GM21723 (cell line): ENCODE results near the gene DOK7.

Experiments used
- ATAC-seq: cut with Tn5 transposase; IDR thresholded peaks from one replicate; pipeline ENCODE4 v1.9.1; 2021; ENCODE audit warnings: mild to moderate bottlenecking, moderate library complexity; ENCODE audit not compliant: unreplicated experiment

Gene DOK7

GRCh38 chr4:3462790-3463415, at the start of gene DOK7:
TSS of gene DOK7 (plus strand) at chr4:3463306. CDS start at chr4:3463376, 70 bp downstream.
- no peak for ATAC-seq

- ATAC-seq = no peak
Observed at GRCh38 chr4:3413675-3414420, 49.3 kb upstream of the DOK7 start.

- no peak for ATAC-seq
Observed at GRCh38 chr4:3414421-3415279, 48.5 kb upstream of the DOK7 start.

GRCh38 chr4:3415471-3416141, 47.5 kb upstream of the DOK7 start:
- no peak for ATAC-seq

- no peak for ATAC-seq
Observed at GRCh38 chr4:3416270-3416669, 46.8 kb upstream of the DOK7 start.

- no peak for ATAC-seq
Observed at GRCh38 chr4:3416821-3417221, 46.3 kb upstream of the DOK7 start.

GRCh38 chr4:3417448-3417847, 45.7 kb upstream of the DOK7 start:
- ATAC-seq = no peak

- no peak for ATAC-seq
Observed at GRCh38 chr4:3418029-3418762, 44.9 kb upstream of the DOK7 start.

GRCh38 chr4:3419836-3420605, 43.1 kb upstream of the DOK7 start:
- no peak for ATAC-seq

GRCh38 chr4:3420606-3420955, 42.5 kb upstream of the DOK7 start:
- ATAC-seq = no peak

- ATAC-seq = no peak
Observed at GRCh38 chr4:3420956-3421355, 42.1 kb upstream of the DOK7 start.

GRCh38 chr4:3421470-3421869, 41.6 kb upstream of the DOK7 start:
- ATAC-seq = no peak

- ATAC-seq = no peak
Observed at GRCh38 chr4:3422241-3422801, 40.8 kb upstream of the DOK7 start.

- no peak for ATAC-seq
Observed at GRCh38 chr4:3422808-3423297, 40.3 kb upstream of the DOK7 start.

- no peak for ATAC-seq
Observed at GRCh38 chr4:3423406-3423805, 39.7 kb upstream of the DOK7 start.

GRCh38 chr4:3423952-3424351, 39.2 kb upstream of the DOK7 start:
- ATAC-seq = no peak

- ATAC-seq = no peak
Observed at GRCh38 chr4:3424522-3425095, 38.5 kb upstream of the DOK7 start.

- no peak for ATAC-seq
Observed at GRCh38 chr4:3426465-3427133, 36.5 kb upstream of the DOK7 start.

GRCh38 chr4:3427134-3427476, 36.0 kb upstream of the DOK7 start:
- no peak for ATAC-seq
